H9 (cell line): ENCODE measurements around the gene FGR. TPM values are rescaled to one million over a fixed set of nuclear protein-coding genes. Genes with fewer than 3 reads are reported as not detected.

Experiments
- DNase-seq: peaks from one replicate; pipeline ENCODE4 v3.0.0-alpha.2; 2017
- H2AFZ ChIP-seq: one replicate; pipeline ENCODE4 v1.6.1; 2013; ENCODE audit warnings: mild to moderate bottlenecking, low read length, control low read depth, moderate library complexity
- H2AK5ac ChIP-seq: 2 replicates; pipeline ENCODE4 v1.6.1; 2013; ENCODE audit warnings: low read length, control low read depth, mixed read lengths; ENCODE audit not compliant: insufficient read length
- H2BK120ac ChIP-seq: one replicate; pipeline ENCODE4 v1.6.1; 2013; ENCODE audit warnings: low read depth, mild to moderate bottlenecking, low read length, control low read depth, inconsistent platforms; ENCODE audit not compliant: poor library complexity, severe bottlenecking
- H2BK12ac ChIP-seq: 2 replicates; pipeline ENCODE4 v1.6.1; 2013; ENCODE audit warnings: low read length, control low read depth, mixed read lengths, low read depth; ENCODE audit not compliant: insufficient read length
- H2BK15ac ChIP-seq: 2 replicates; pipeline ENCODE4 v1.6.1; 2013; ENCODE audit warnings: low read depth, low read length, control low read depth
- H2BK20ac ChIP-seq: one replicate; pipeline ENCODE4 v1.6.1; 2013; ENCODE audit warnings: low read depth, mild to moderate bottlenecking, low read length, control low read depth, inconsistent platforms; ENCODE audit not compliant: poor library complexity, severe bottlenecking
- H2BK5ac ChIP-seq: 2 replicates; pipeline ENCODE4 v1.6.1; 2013; ENCODE audit warnings: low read length, control low read depth, mixed read lengths; ENCODE audit not compliant: insufficient read length
- H3K14ac ChIP-seq: 2 replicates; pipeline ENCODE4 v1.6.1; 2013; ENCODE audit warnings: low read length, control low read depth; ENCODE audit not compliant: insufficient read depth
- H3K18ac ChIP-seq: 2 replicates; pipeline ENCODE4 v1.6.1; 2013; ENCODE audit warnings: low read depth, mild to moderate bottlenecking, mixed read lengths, low read length, control low read depth; ENCODE audit not compliant: insufficient read length
- H3K23ac ChIP-seq: 2 replicates; pipeline ENCODE4 v1.6.1; 2013; ENCODE audit warnings: low read length, control low read depth, mixed read lengths, low read depth; ENCODE audit not compliant: insufficient read length
- H3K23me2 ChIP-seq: 2 replicates; pipeline ENCODE4 v1.6.1; 2013; ENCODE audit warnings: low read depth, mild to moderate bottlenecking, mixed read lengths, low read length, control low read depth; ENCODE audit not compliant: insufficient read length, poor library complexity, severe bottlenecking
- H3K27ac ChIP-seq: 2 replicates; pipeline ENCODE4 v1.5.1; 2013; ENCODE audit warnings: low read length, control low read depth, mixed read lengths, low read depth; ENCODE audit not compliant: insufficient read length
- H3K27me3 ChIP-seq: 2 replicates; pipeline ENCODE4 v1.6.1; 2013; ENCODE audit warnings: low read length, control low read depth, inconsistent platforms; ENCODE audit not compliant: insufficient read depth
- H3K4ac ChIP-seq: 2 replicates; pipeline ENCODE4 v1.6.1; 2013; ENCODE audit warnings: low read depth, mild to moderate bottlenecking, control low read depth, inconsistent platforms, low read length, moderate library complexity
- H3K4me1 ChIP-seq: 2 replicates; pipeline ENCODE4 v1.6.1; 2013; ENCODE audit warnings: low read length, control low read depth, inconsistent platforms; ENCODE audit not compliant: insufficient read depth
- H3K4me2 ChIP-seq: 2 replicates; pipeline ENCODE4 v1.6.1; 2013; ENCODE audit warnings: low read length, control low read depth, mixed read lengths; ENCODE audit not compliant: insufficient read length, insufficient read depth
- H3K56ac ChIP-seq: 2 replicates; pipeline ENCODE4 v1.6.1; 2013; ENCODE audit warnings: low read depth, mild to moderate bottlenecking, mixed read lengths, low read length, control low read depth; ENCODE audit not compliant: insufficient read length
- H3K79me1 ChIP-seq: 2 replicates; pipeline ENCODE4 v1.6.1; 2013; ENCODE audit warnings: low read depth, mild to moderate bottlenecking, moderate library complexity, low read length, control low read depth, inconsistent platforms; ENCODE audit not compliant: insufficient read depth, poor library complexity, severe bottlenecking
- H3K79me2 ChIP-seq: 2 replicates; pipeline ENCODE4 v1.6.1; 2013; ENCODE audit warnings: low read length, control low read depth, inconsistent platforms; ENCODE audit not compliant: insufficient read depth
- H3K9ac ChIP-seq: 2 replicates; pipeline ENCODE4 v1.6.1; 2013; ENCODE audit warnings: low read length, control low read depth, mixed read lengths; ENCODE audit not compliant: insufficient read length; ENCODE audit errors: extremely low read depth
- H3K9me3 ChIP-seq: one replicate; pipeline ENCODE4 v1.6.1; 2013; ENCODE audit warnings: low read depth, low read length, inconsistent platforms; ENCODE audit not compliant: control insufficient read depth
- H3T11ph ChIP-seq: one replicate; pipeline ENCODE4 v1.6.1; 2013; ENCODE audit warnings: mild to moderate bottlenecking, low read length, control low read depth, inconsistent platforms
- H4K20me1 ChIP-seq: one replicate; pipeline ENCODE4 v1.6.1; 2013; ENCODE audit not compliant: control insufficient read depth, insufficient read length, insufficient read depth
- H4K5ac ChIP-seq: 2 replicates; pipeline ENCODE4 v1.6.1; 2013; ENCODE audit warnings: low read depth, mild to moderate bottlenecking, mixed read lengths, low read length, control low read depth; ENCODE audit not compliant: insufficient read length
- H4K8ac ChIP-seq: replicated peaks from 2 replicates; pipeline ENCODE4 v1.6.1; 2013; ENCODE audit warnings: low read length, control low read depth, mixed read lengths, low read depth; ENCODE audit not compliant: insufficient read length
- H4K91ac ChIP-seq: 2 replicates; pipeline ENCODE4 v1.6.1; 2013; ENCODE audit warnings: low read depth, mild to moderate bottlenecking, moderate library complexity, mixed read lengths, low read length, control low read depth; ENCODE audit not compliant: insufficient read length
- H3K27ac Mint-ChIP-seq, 3 experiments: 2 replicates in 2 of 3; 3 replicates in 1 of 3; pipeline ENCODE4 v1.8.0; 2020 to 2021; ENCODE audit warnings: mixed read lengths in 3 of 3, mild to moderate bottlenecking in 1 of 3, moderate library complexity in 1 of 3
- H3K27me3 Mint-ChIP-seq: 2 replicates; pipeline ENCODE4 v1.8.0; 2021; ENCODE audit warnings: low read depth, mild to moderate bottlenecking, moderate library complexity, mixed read lengths
- H3K36me3 Mint-ChIP-seq, 3 experiments: 2 replicates in 2 of 3; 3 replicates in 1 of 3; pipeline ENCODE4 v1.8.0; 2020 to 2021; ENCODE audit warnings: low read depth in 3 of 3, mixed read lengths in 3 of 3; ENCODE audit not compliant: insufficient read depth in 1 of 3
- H3K4me1 Mint-ChIP-seq, 2 experiments: 2 replicates each; pipeline ENCODE4 v1.8.0; 2020; ENCODE audit warnings: mixed read lengths in 2 of 2
- H3K4me3 Mint-ChIP-seq, 2 experiments: 2 replicates in 1 of 2; 3 replicates in 1 of 2; pipeline ENCODE4 v1.8.0; 2020 to 2021; ENCODE audit warnings: mild to moderate bottlenecking in 2 of 2, mixed read lengths in 2 of 2, moderate library complexity in 1 of 2
- H3K9me3 Mint-ChIP-seq, 2 experiments: 2 replicates in 1 of 2; 3 replicates in 1 of 2; pipeline ENCODE4 v1.8.0; 2020; ENCODE audit warnings: mild to moderate bottlenecking in 2 of 2, mixed read lengths in 2 of 2, moderate library complexity in 1 of 2
- WGBS: extraction: QIAGEN DNeasy Blood & Tissue Kit; methylation state at CpG from one replicate; pipeline ENCODE4 v1.1.7; 2013; ENCODE audit warnings: missing lambda C conversion rate, low lambda C conversion rate, mixed read lengths; ENCODE audit not compliant: insufficient read length; ENCODE audit errors: extremely low coverage; 5-methylcytosine and 5-hydroxymethylcytosine counted together
- total RNA-seq: library from RNA; stranded (reverse); gene quantifications from 2 replicates; pipeline ENCODE4 v1.2.1, GENCODE V29; 2021
- TF ChIP-seq, protein P1 (sequence below): fragments of 200-600 bp; sonication (generic); conservative IDR thresholded peaks from 3 replicates; pipeline ENCODE4 v1.8.0; 2021; ENCODE audit warnings: antibody characterized with exemption, mild to moderate bottlenecking

The FGR gene
- total RNA-seq, 1 experiment from 2014 or later: not detected

DNA sequence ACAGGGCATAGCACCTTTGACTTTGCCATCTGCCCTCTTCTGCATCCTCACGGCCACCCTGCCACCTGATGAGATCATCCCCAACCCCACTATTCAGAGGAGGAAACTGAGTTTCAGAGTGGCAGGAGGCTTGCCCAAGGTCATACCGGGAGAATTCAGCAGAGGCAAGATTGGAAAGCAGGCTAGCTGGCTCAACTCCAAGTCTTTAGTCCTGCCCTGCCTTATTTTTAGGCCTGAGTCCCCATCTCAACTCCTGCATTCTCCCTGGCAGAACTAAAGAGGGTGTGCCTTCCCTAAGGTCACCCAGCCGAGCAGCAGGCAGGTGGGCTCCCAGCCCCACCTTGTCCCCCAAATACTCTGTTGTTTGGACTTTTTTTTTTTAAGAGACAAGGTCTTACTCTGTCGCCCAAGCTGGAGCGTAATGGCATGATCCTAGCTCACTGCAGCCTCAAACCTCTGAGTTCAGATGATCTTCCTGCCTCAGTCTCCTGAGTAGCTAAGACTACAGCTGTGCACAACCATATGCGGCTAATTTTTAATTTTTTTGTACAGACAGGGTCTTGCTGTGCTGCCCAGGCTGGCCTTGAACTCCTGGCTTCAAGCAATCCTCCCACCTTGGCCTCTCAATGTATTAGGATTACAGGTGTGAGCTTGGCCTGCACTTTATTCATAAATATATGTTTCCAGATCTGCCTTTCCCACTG lies 13.8 kb upstream of the FGR start:
- no peak overlapping the region for H3K56ac ChIP-seq
- peaks cover 7% of the 10 kb centered on the region; the same call in 1 of the 2 replicates for H3K4me1 ChIP-seq
- no peak overlapping the region for H3K4me2 ChIP-seq
- no CpG with 5 or more reads among the region's 6 CpGs for WGBS
- no peak overlapping the region for H2BK5ac ChIP-seq
- Mint-ChIP-seq H3K27ac (no peak overlapping the region), H3K4me3 (no peak overlapping the region), H3K27me3 (peaks cover 2% of the 10 kb centered on the region), H3K9me3 (no peaks in the 10 kb centered on the region; a peak in 1 of 5 replicates), H3K36me3 (no peaks in the 10 kb centered on the region), H3K4me1 (peaks cover 15 to 21% of the 10 kb centered on the region in 2 experiments)
- no peak overlapping the region for H3K18ac ChIP-seq
- H3K4ac ChIP-seq: no peak overlapping the region
- no peak overlapping the region for H2BK120ac ChIP-seq
- H3K14ac ChIP-seq: no peak overlapping the region
- no peak overlapping the region for H2BK20ac ChIP-seq
- no peak overlapping the region for H4K5ac ChIP-seq
- no peak overlapping the region for H3K9ac ChIP-seq
- H4K91ac ChIP-seq: no peak overlapping the region
- no peak overlapping the region for H2BK12ac ChIP-seq
- H3K79me1 ChIP-seq: no peaks in the 10 kb centered on the region
- no peak overlapping the region for H2BK15ac ChIP-seq
- no peak for DNase-seq
- no peaks in the 10 kb centered on the region for H3K27me3 ChIP-seq
- no peaks in the 10 kb centered on the region for H4K20me1 ChIP-seq
- H3K9me3 ChIP-seq: no peaks in the 10 kb centered on the region
- H2AFZ ChIP-seq: no peak overlapping the region
- no peaks in the 10 kb centered on the region for H3K79me2 ChIP-seq
- TF ChIP-seq, protein P1, sequence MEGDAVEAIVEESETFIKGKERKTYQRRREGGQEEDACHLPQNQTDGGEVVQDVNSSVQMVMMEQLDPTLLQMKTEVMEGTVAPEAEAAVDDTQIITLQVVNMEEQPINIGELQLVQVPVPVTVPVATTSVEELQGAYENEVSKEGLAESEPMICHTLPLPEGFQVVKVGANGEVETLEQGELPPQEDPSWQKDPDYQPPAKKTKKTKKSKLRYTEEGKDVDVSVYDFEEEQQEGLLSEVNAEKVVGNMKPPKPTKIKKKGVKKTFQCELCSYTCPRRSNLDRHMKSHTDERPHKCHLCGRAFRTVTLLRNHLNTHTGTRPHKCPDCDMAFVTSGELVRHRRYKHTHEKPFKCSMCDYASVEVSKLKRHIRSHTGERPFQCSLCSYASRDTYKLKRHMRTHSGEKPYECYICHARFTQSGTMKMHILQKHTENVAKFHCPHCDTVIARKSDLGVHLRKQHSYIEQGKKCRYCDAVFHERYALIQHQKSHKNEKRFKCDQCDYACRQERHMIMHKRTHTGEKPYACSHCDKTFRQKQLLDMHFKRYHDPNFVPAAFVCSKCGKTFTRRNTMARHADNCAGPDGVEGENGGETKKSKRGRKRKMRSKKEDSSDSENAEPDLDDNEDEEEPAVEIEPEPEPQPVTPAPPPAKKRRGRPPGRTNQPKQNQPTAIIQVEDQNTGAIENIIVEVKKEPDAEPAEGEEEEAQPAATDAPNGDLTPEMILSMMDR: no peak
- H2AK5ac ChIP-seq: no peak overlapping the region
- H3T11ph ChIP-seq: no peak overlapping the region
- H3K27ac ChIP-seq: no peak overlapping the region
- H3K23me2 ChIP-seq: no peaks in the 10 kb centered on the region
- no peak overlapping the region for H4K8ac ChIP-seq
- H3K23ac ChIP-seq: no peak overlapping the region
